ENCODE results near the gene DGKI. TPM values are rescaled to one million over a fixed set of nuclear protein-coding genes. Genes with fewer than 3 reads are reported as not detected.

Gene DGKI
- total RNA-seq, 1 experiment from 2014 or later = 3.1 TPM

GRCh38 chr7:137418841-137419240 is 427.9 kb downstream of the DGKI start:
- in situ Hi-C loops (cut with HindIII; ENCODE audit: low pct_unique_long_range_greater_than_20kb, low sequenced_read_pairs) = no loop called here
- DNase-seq (ENCODE audit: low read depth, low spot score) = peak; percentile 82

GRCh38 chr7:137417464-137417863 is 429.3 kb downstream of the DGKI start:
- DNase-seq (ENCODE audit: low read depth, low spot score) = no peak
- in situ Hi-C loops (cut with HindIII; ENCODE audit: low pct_unique_long_range_greater_than_20kb, low sequenced_read_pairs) = no loop called here

- in situ Hi-C loops (cut with HindIII; ENCODE audit: low pct_unique_long_range_greater_than_20kb, low sequenced_read_pairs) = no loop called here
- no peak for DNase-seq (ENCODE audit: low read depth, low spot score)
Measured at GRCh38 chr7:137413901-137414300, 432.9 kb downstream of the DGKI start.

- peak; percentile 26 for DNase-seq (ENCODE audit: low read depth, low spot score)
- in situ Hi-C loops (cut with HindIII; ENCODE audit: low pct_unique_long_range_greater_than_20kb, low sequenced_read_pairs) = no loop called here
Measured at GRCh38 chr7:137411446-137411845, 435.3 kb downstream of the DGKI start.

- in situ Hi-C loops (cut with HindIII; ENCODE audit: low pct_unique_long_range_greater_than_20kb, low sequenced_read_pairs) = no loop called here
- peak; percentile 68 for DNase-seq (ENCODE audit: low read depth, low spot score)
Measured at GRCh38 chr7:137408126-137408525, 438.6 kb downstream of the DGKI start.

GRCh38 chr7:137407078-137407477 is 439.7 kb downstream of the DGKI start:
- DNase-seq (ENCODE audit: low read depth, low spot score) = no peak
- in situ Hi-C loops (cut with HindIII; ENCODE audit: low pct_unique_long_range_greater_than_20kb, low sequenced_read_pairs) = no loop called here

GRCh38 chr7:137404660-137405317 is 442.0 kb downstream of the DGKI start:
- no peak for DNase-seq (ENCODE audit: low read depth, low spot score)

GRCh38 chr7:137403353-137403695 is 443.4 kb downstream of the DGKI start:
- no peak for DNase-seq (ENCODE audit: low read depth, low spot score)
- in situ Hi-C loops (cut with HindIII; ENCODE audit: low pct_unique_long_range_greater_than_20kb, low sequenced_read_pairs) = no loop called here

More at GRCh38 chr7:137404660-137405317, 442.0 kb downstream of the DGKI start:
- in situ Hi-C loops (cut with HindIII; ENCODE audit: low pct_unique_long_range_greater_than_20kb, low sequenced_read_pairs) = no loop called here

GRCh38 chr7:137402536-137403352 is 444.0 kb downstream of the DGKI start:
- no peak for DNase-seq (ENCODE audit: low read depth, low spot score)
- in situ Hi-C loops (cut with HindIII; ENCODE audit: low pct_unique_long_range_greater_than_20kb, low sequenced_read_pairs) = no loop called here

- in situ Hi-C loops (cut with HindIII; ENCODE audit: low pct_unique_long_range_greater_than_20kb, low sequenced_read_pairs) = no loop called here
- no peak for DNase-seq (ENCODE audit: low read depth, low spot score)
Measured at GRCh38 chr7:137399827-137400823, 446.6 kb downstream of the DGKI start.

GRCh38 chr7:137396051-137396450 is 450.7 kb downstream of the DGKI start:
- in situ Hi-C loops (cut with HindIII; ENCODE audit: low pct_unique_long_range_greater_than_20kb, low sequenced_read_pairs) = no loop called here
- DNase-seq (ENCODE audit: low read depth, low spot score) = no peak

GRCh38 chr7:137395420-137395819 is 451.4 kb downstream of the DGKI start:
- in situ Hi-C loops (cut with HindIII; ENCODE audit: low pct_unique_long_range_greater_than_20kb, low sequenced_read_pairs) = no loop called here
- DNase-seq (ENCODE audit: low read depth, low spot score) = no peak

- in situ Hi-C loops (cut with HindIII; ENCODE audit: low pct_unique_long_range_greater_than_20kb, low sequenced_read_pairs) = no loop called here
Measured at GRCh38 chr7:137393570-137393969, 453.2 kb downstream of the DGKI start.

GRCh38 chr7:137390076-137390475 is 456.7 kb downstream of the DGKI start:
- no peak for DNase-seq (ENCODE audit: low read depth, low spot score)
- in situ Hi-C loops (cut with HindIII; ENCODE audit: low pct_unique_long_range_greater_than_20kb, low sequenced_read_pairs) = no loop called here

More at GRCh38 chr7:137393570-137393969, 453.2 kb downstream of the DGKI start:
- DNase-seq (ENCODE audit: low read depth, low spot score) = no peak

GRCh38 chr7:137388916-137389315 is 457.9 kb downstream of the DGKI start:
- in situ Hi-C loops (cut with HindIII; ENCODE audit: low pct_unique_long_range_greater_than_20kb, low sequenced_read_pairs) = no loop called here

GRCh38 chr7:137386966-137387365 is 459.8 kb downstream of the DGKI start:
- DNase-seq (ENCODE audit: low read depth, low spot score) = no peak
- in situ Hi-C loops (cut with HindIII; ENCODE audit: low pct_unique_long_range_greater_than_20kb, low sequenced_read_pairs) = no loop called here

More at GRCh38 chr7:137388916-137389315, 457.9 kb downstream of the DGKI start:
- DNase-seq (ENCODE audit: low read depth, low spot score) = no peak

- in situ Hi-C loops (cut with HindIII; ENCODE audit: low pct_unique_long_range_greater_than_20kb, low sequenced_read_pairs) = no loop called here
Measured at GRCh38 chr7:137381045-137381444, 465.7 kb downstream of the DGKI start.

GRCh38 chr7:137373507-137373906 is 473.3 kb downstream of the DGKI start:
- DNase-seq (ENCODE audit: low read depth, low spot score) = no peak
- in situ Hi-C loops (cut with HindIII; ENCODE audit: low pct_unique_long_range_greater_than_20kb, low sequenced_read_pairs) = no loop called here

More at GRCh38 chr7:137381045-137381444, 465.7 kb downstream of the DGKI start:
- no peak for DNase-seq (ENCODE audit: low read depth, low spot score)

All from SK-MEL-5 (cell line).